ENCODE data around the gene MTA1. TPM values are rescaled to one million over a fixed set of nuclear protein-coding genes. Genes with fewer than 3 reads are reported as not detected.

MTA1 gene
- total and polyA plus RNA-seq, 2 donors from 2014 or later, result 30.4 to 112 TPM

- H3K27ac ChIP-seq (ENCODE audit: low read depth in 2 of 2, low read length in 2 of 2), result no peak overlapping the region
- peaks cover 0 to 2% (median 0%) of the 10 kb centered on the region in 3 donors for H3K9me3 ChIP-seq (ENCODE audit: control insufficient read depth in 2 of 3, insufficient read depth in 1 of 3, low read length in 3 of 3)
- H3K36me3 ChIP-seq (ENCODE audit: control insufficient read depth in 2 of 3, insufficient read depth in 3 of 3, low read length in 3 of 3), result no peaks in the 10 kb centered on the region
- TF ChIP-seq CTCF (IDR thresholded peaks at IDR 0.05; ENCODE audit: borderline replicate concordance, extremely low read depth, insufficient read depth), result no peak
- no peaks in the 10 kb centered on the region for H3K27me3 ChIP-seq (ENCODE audit: control insufficient read depth, insufficient read depth, low read length)
- FAIRE-seq, result no peak
- intact Hi-C loops (cut with DNase I), result no loop called here
- peak in 1 of 5 donors; percentile 35 for DNase-seq
- peaks cover 0 to 13% (median 5%) of the 10 kb centered on the region in 3 donors for H3K4me1 ChIP-seq (ENCODE audit: control insufficient read depth in 2 of 3, insufficient read depth in 2 of 3, low read depth in 1 of 3, low read length in 3 of 3)
- H3K9ac ChIP-seq (ENCODE audit: low read length in 3 of 3), result no peak overlapping the region
- no peak overlapping the region for H3K4me3 ChIP-seq (ENCODE audit: low read length in 3 of 3)
Observed at GRCh38 chr14:105395538-105395854, 24.1 kb upstream of the MTA1 start.

DNA sequence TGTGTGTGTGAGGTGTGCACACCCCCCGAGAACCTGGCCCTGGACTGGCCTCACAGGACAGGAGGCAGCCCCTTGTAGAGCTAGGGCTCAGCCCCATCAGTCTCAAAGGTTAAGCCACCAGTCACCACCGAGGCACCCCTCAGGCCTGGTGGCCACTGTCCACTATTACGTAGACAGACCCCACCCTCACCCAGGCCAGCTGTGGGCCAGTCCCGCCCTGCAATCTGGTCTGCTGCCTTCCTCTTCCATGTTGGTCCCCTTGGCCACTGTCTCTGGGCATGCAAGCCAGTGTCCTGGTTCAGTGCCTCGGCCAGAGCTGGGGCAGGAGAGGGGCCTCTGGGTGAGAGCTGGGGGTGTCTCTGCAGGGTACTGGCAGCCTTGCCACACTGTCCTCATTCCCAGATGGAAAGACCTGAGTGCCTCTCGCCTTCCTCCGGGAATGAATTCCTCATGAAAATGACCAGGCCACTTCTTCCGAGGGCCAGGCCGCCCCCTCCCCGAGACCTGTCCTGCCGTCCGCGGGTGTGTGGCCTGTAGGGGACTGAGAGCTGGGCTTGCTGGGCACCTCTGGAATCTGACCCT, 22.2 kb upstream of the MTA1 start:
- Histone ChIP-seq H3K27ac (ENCODE audit: low read depth in 2 of 2, low read length in 2 of 2) (no peak overlapping the region), H3K9ac (ENCODE audit: low read length in 3 of 3) (peak overlapping the region in 1 of 3 donors; percentile 56), H3K4me3 (ENCODE audit: low read length in 3 of 3) (peak overlapping the region; percentile 5 to 79 (median 46)), H3K27me3 (ENCODE audit: control insufficient read depth, insufficient read depth, low read length) (no peaks in the 10 kb centered on the region), H3K36me3 (ENCODE audit: control insufficient read depth in 2 of 3, insufficient read depth in 3 of 3, low read length in 3 of 3) (no peaks in the 10 kb centered on the region), H3K4me1 (ENCODE audit: control insufficient read depth in 2 of 3, insufficient read depth in 2 of 3, low read depth in 1 of 3, low read length in 3 of 3) (peaks cover 0 to 13% (median 5%) of the 10 kb centered on the region in 3 donors), H3K9me3 (ENCODE audit: control insufficient read depth in 2 of 3, insufficient read depth in 1 of 3, low read length in 3 of 3) (peaks cover 0 to 6% (median 0%) of the 10 kb centered on the region in 3 donors)
- TF ChIP-seq CTCF (IDR thresholded peaks at IDR 0.05; ENCODE audit: borderline replicate concordance, extremely low read depth, insufficient read depth), result no peak
- intact Hi-C loops (cut with DNase I), result no loop called here
- DNase-seq, result peak in 1 of 5 donors; percentile 76
- FAIRE-seq, result no peak

DNA sequence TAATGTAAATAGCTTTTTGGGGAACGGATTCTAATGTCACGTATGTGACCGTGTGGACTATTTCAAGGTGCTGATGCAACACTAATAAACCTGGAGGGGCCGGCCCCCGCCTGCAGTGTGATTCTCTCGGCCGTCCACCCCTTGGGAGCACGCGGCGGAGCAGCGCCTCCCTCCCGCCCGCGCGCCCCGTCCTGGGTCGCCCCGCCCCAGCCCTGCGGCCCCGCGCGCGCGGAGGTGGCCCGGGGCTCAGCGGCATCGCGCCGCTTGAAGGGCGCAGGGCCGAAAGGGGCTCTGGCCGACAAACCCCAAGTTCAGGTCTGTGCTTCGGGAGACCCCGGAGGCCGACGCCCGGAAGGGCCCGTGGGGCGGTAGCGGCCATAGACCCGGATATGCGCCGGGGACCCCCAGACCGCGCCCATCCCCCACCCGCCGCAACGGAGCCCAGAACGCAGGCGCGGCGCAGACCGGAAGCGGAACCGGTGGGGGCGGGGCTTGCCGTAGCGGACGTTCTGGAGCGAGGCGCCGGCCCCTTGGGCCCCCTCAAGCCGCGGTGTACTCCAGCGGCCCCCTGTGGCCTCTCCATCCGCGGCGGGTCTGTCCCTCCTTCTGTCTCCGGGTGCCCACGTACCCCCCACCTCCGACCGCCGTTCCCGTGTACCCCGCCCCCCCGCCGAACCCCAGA, 21.4 kb upstream of the MTA1 start, which contains the start of gene TEX22:
TEX22 (plus strand) TSS at position 495 of the 682 bp plus-strand sequence. CDS start 803 bp downstream, outside the sequence.
- Histone ChIP-seq H3K9me3 (ENCODE audit: control insufficient read depth in 2 of 3, insufficient read depth in 1 of 3, low read length in 3 of 3) (peaks cover 0 to 6% (median 0%) of the 10 kb centered on the region in 3 donors), H3K4me3 (ENCODE audit: low read length in 3 of 3) (peak within 1 kb of the TSS; percentile 46 to 79 (median 55)), H3K27ac (ENCODE audit: low read depth in 2 of 2, low read length in 2 of 2) (peak within 1 kb of the TSS; percentile 42 to 51), H3K36me3 (ENCODE audit: control insufficient read depth in 2 of 3, insufficient read depth in 3 of 3, low read length in 3 of 3) (no peaks in the 10 kb centered on the region), H3K27me3 (ENCODE audit: control insufficient read depth, insufficient read depth, low read length) (no peaks in the 10 kb centered on the region), H3K9ac (ENCODE audit: low read length in 3 of 3) (peak within 1 kb of the TSS; percentile 40 to 65 (median 43)), H3K4me1 (ENCODE audit: control insufficient read depth in 2 of 3, insufficient read depth in 2 of 3, low read depth in 1 of 3, low read length in 3 of 3) (peaks cover 0 to 13% (median 5%) of the 10 kb centered on the region in 3 donors)
- TF ChIP-seq CTCF (IDR thresholded peaks at IDR 0.05; ENCODE audit: borderline replicate concordance, extremely low read depth, insufficient read depth), result peak; percentile 5
- FAIRE-seq (no peak), DNase-seq (peak; percentile 94 to 97 (median 96))
- intact Hi-C loops (cut with DNase I), result no loop called here
